Endothelial cell (in vitro differentiated cells): ENCODE data around the gene PKP1. TPM values are rescaled to one million over a fixed set of nuclear protein-coding genes. Genes with fewer than 3 reads are reported as not detected.

Source experiments
- DNase-seq: peaks from one replicate; pipeline ENCODE4 v3.0.0; 2021; ENCODE audit warnings: low spot score
- H3K27ac Mint-ChIP-seq: one replicate; pipeline ENCODE4 v1.8.0; 2021; ENCODE audit warnings: mixed read lengths, inconsistent platforms; ENCODE audit not compliant: unreplicated experiment
- H3K27me3 Mint-ChIP-seq: one replicate; pipeline ENCODE4 v1.8.0; 2021; ENCODE audit warnings: mild to moderate bottlenecking, moderate library complexity, mixed read lengths, inconsistent platforms; ENCODE audit not compliant: unreplicated experiment
- H3K36me3 Mint-ChIP-seq: one replicate; pipeline ENCODE4 v1.8.0; 2021; ENCODE audit warnings: mild to moderate bottlenecking, low read depth, mixed read lengths, inconsistent platforms; ENCODE audit not compliant: unreplicated experiment
- H3K4me1 Mint-ChIP-seq: one replicate; pipeline ENCODE4 v1.8.0; 2021; ENCODE audit warnings: mild to moderate bottlenecking, mixed read lengths, inconsistent platforms; ENCODE audit not compliant: unreplicated experiment
- H3K4me3 Mint-ChIP-seq: one replicate; pipeline ENCODE4 v1.8.0; 2021; ENCODE audit warnings: mild to moderate bottlenecking, mixed read lengths, inconsistent platforms; ENCODE audit not compliant: unreplicated experiment
- H3K9me3 Mint-ChIP-seq: one replicate; pipeline ENCODE4 v1.8.0; 2021; ENCODE audit warnings: mixed read lengths, inconsistent platforms; ENCODE audit not compliant: unreplicated experiment
- CTCF ChIP-seq: fragments of 200-600 bp; sonication (generic); IDR thresholded peaks from one replicate; pipeline ENCODE4 v1.5.0; 2021; ENCODE audit warnings: antibody characterized with exemption; ENCODE audit not compliant: unreplicated experiment
- total RNA-seq: library from RNA; stranded (reverse); fragmentation: NEBNext Ultra II Directional; extraction: Animal tissue kit (Norgen Biotek cat#: 25700); gene quantifications from one replicate; pipeline ENCODE4 v1.2.1, GENCODE V29; 2021; ENCODE audit not compliant: unreplicated experiment

PKP1 gene
- total RNA-seq, 1 donor from 2014 or later, result 0.64 TPM

GRCh38 chr1:201360901-201361651 is 77.8 kb downstream of the PKP1 start:
- no peak overlapping the region for H3K27ac Mint-ChIP-seq
- no peaks in the 10 kb centered on the region for H3K9me3 Mint-ChIP-seq
- no peak overlapping the region for H3K4me3 Mint-ChIP-seq
- no peak for DNase-seq
- H3K4me1 Mint-ChIP-seq, result peaks cover 29% of the 10 kb centered on the region
- peaks cover 7% of the 10 kb centered on the region for H3K27me3 Mint-ChIP-seq
- H3K36me3 Mint-ChIP-seq, result no peaks in the 10 kb centered on the region
- TF ChIP-seq CTCF, result no peak

- Mint-ChIP-seq H3K27me3 (peaks cover 3% of the 10 kb centered on the region), H3K27ac (no peak overlapping the region), H3K4me3 (no peak overlapping the region), H3K36me3 (no peaks in the 10 kb centered on the region), H3K9me3 (no peaks in the 10 kb centered on the region), H3K4me1 (peaks cover 29% of the 10 kb centered on the region)
- DNase-seq, result peak; percentile 73
- TF ChIP-seq CTCF, result peak; percentile 86
Observed at GRCh38 chr1:201361652-201362504, 78.6 kb downstream of the PKP1 start.

GRCh38 chr1:201362906-201363305 is 79.6 kb downstream of the PKP1 start:
- no peak for TF ChIP-seq CTCF
- H3K4me3 Mint-ChIP-seq, result no peak overlapping the region
- H3K36me3 Mint-ChIP-seq, result peaks cover 4% of the 10 kb centered on the region

GRCh38 chr1:201363467-201363866 is 80.2 kb downstream of the PKP1 start:
- Mint-ChIP-seq H3K36me3 (peaks cover 4% of the 10 kb centered on the region), H3K27me3 (peaks cover 7% of the 10 kb centered on the region), H3K4me1 (peaks cover 23% of the 10 kb centered on the region), H3K9me3 (no peaks in the 10 kb centered on the region), H3K4me3 (peak overlapping the region; percentile 39), H3K27ac (no peak overlapping the region)
- no peak for TF ChIP-seq CTCF
- no peak for DNase-seq

More at GRCh38 chr1:201362906-201363305, 79.6 kb downstream of the PKP1 start:
- H3K9me3 Mint-ChIP-seq, result no peaks in the 10 kb centered on the region
- no peak overlapping the region for H3K27ac Mint-ChIP-seq
- peaks cover 8% of the 10 kb centered on the region for H3K27me3 Mint-ChIP-seq
- H3K4me1 Mint-ChIP-seq, result peaks cover 26% of the 10 kb centered on the region
- DNase-seq, result no peak

GRCh38 chr1:201364808-201365105 is 81.5 kb downstream of the PKP1 start:
- Mint-ChIP-seq H3K9me3 (no peaks in the 10 kb centered on the region), H3K4me1 (peaks cover 26% of the 10 kb centered on the region), H3K4me3 (no peak overlapping the region), H3K27ac (no peak overlapping the region), H3K36me3 (peaks cover 4% of the 10 kb centered on the region), H3K27me3 (peaks cover 5% of the 10 kb centered on the region)
- TF ChIP-seq CTCF, result no peak
- DNase-seq, result no peak
